Hepatocyte (in vitro differentiated cells): ENCODE results near the gene TBC1D1. TPM values are rescaled to one million over a fixed set of nuclear protein-coding genes. Genes with fewer than 3 reads are reported as not detected.

Experiments used
- DNase-seq: peaks from one replicate; pipeline ENCODE4 v3.0.0-alpha.2; 2016; ENCODE audit warnings: low spot score
- H2AFZ ChIP-seq: fragments of 200-600 bp; sonication (generic); 2 replicates; pipeline ENCODE4 v1.6.0; 2016; ENCODE audit warnings: antibody characterized with exemption, mild to moderate bottlenecking
- H3K27ac ChIP-seq: fragments of 200-600 bp; sonication (generic); 2 replicates; pipeline ENCODE4 v1.5.1; 2016; ENCODE audit warnings: mild to moderate bottlenecking
- H3K27me3 ChIP-seq: fragments of 200-600 bp; sonication (generic); 2 replicates; pipeline ENCODE4 v1.6.1; 2016
- H3K36me3 ChIP-seq: fragments of 200-600 bp; sonication (generic); replicated peaks from 2 replicates; pipeline ENCODE4 v1.5.1; 2016; ENCODE audit warnings: low read depth; ENCODE audit not compliant: insufficient read depth
- H3K4me1 ChIP-seq: fragments of 200-600 bp; sonication (generic); 2 replicates; pipeline ENCODE4 v1.5.1; 2016; ENCODE audit warnings: mild to moderate bottlenecking, moderate library complexity; ENCODE audit not compliant: insufficient read depth
- H3K4me2 ChIP-seq: fragments of 200-600 bp; sonication (generic); 2 replicates; pipeline ENCODE4 v1.6.0; 2016
- H3K4me3 ChIP-seq: fragments of 200-600 bp; sonication (generic); 2 replicates; pipeline ENCODE4 v1.5.1; 2016; ENCODE audit warnings: mild to moderate bottlenecking
- H3K79me2 ChIP-seq: fragments of 200-600 bp; sonication (generic); 2 replicates; pipeline ENCODE4 v1.6.0; 2017; ENCODE audit warnings: mild to moderate bottlenecking
- H3K9me2 ChIP-seq: fragments of 200-600 bp; sonication (generic); replicated peaks from 2 replicates; pipeline ENCODE4 v1.6.0; 2017; ENCODE audit warnings: mild to moderate bottlenecking; ENCODE audit not compliant: insufficient read depth
- H3K9me3 ChIP-seq: fragments of 200-600 bp; sonication (generic); 2 replicates; pipeline ENCODE4 v1.5.1; 2016; ENCODE audit warnings: low read depth, mild to moderate bottlenecking
- H4K20me1 ChIP-seq: fragments of 200-600 bp; sonication (generic); 2 replicates; pipeline ENCODE4 v1.6.0; 2016; ENCODE audit warnings: mild to moderate bottlenecking; ENCODE audit not compliant: insufficient read depth, poor library complexity, severe bottlenecking
- CTCF ChIP-seq: fragments of 200-600 bp; sonication (generic); IDR thresholded peaks from 2 replicates; pipeline ENCODE4 v1.5.1; 2016; ENCODE audit warnings: antibody characterized with exemption, mild to moderate bottlenecking; ENCODE audit not compliant: poor library complexity
- EZH2 ChIP-seq: fragments of 200-600 bp; sonication (generic); IDR thresholded peaks from 2 replicates; pipeline ENCODE4 v1.6.1; 2016; ENCODE audit warnings: antibody characterized with exemption, mild to moderate bottlenecking, borderline replicate concordance
- EZH2phosphoT487 ChIP-seq: fragments of 200-600 bp; sonication (generic); IDR thresholded peaks from one replicate; pipeline ENCODE4 v1.6.1; 2018; ENCODE audit warnings: antibody characterized with exemption, mild to moderate bottlenecking, low read depth, moderate library complexity; ENCODE audit not compliant: unreplicated experiment, severe bottlenecking
- WGBS: methylation state at CpG from one replicate; pipeline ENCODE4 v1.1.6; 2016; ENCODE audit warnings: low lambda C conversion rate; ENCODE audit errors: missing lambda C conversion rate; 5-methylcytosine and 5-hydroxymethylcytosine counted together
- polyA plus RNA-seq: library from polyadenylated mRNA; unstranded; fragments of >200 nt; fragmentation: Nextera tagmentation; extraction: Ambion mirVana; gene quantifications from 2 replicates; pipeline ENCODE4 v1.2.1, GENCODE V29; 2016
- total RNA-seq: library from RNA; depleted of rRNA; stranded (reverse); fragments of >200 nt; gene quantifications from 2 replicates; pipeline ENCODE4 v1.2.3, GENCODE V29; 2014

TBC1D1 gene
- total and polyA plus RNA-seq, 2 experiments from 2014 or later = 45.6 to 117 TPM

- no peaks in the 10 kb centered on the region for H3K27me3 ChIP-seq
- no peaks in the 10 kb centered on the region for H3K36me3 ChIP-seq
- no peaks in the 10 kb centered on the region for H4K20me1 ChIP-seq
- H3K4me1 ChIP-seq = no peaks in the 10 kb centered on the region
- no peak for DNase-seq
- no peak overlapping the region for H3K4me2 ChIP-seq
- H3K27ac ChIP-seq = no peak overlapping the region
- H2AFZ ChIP-seq = no peak overlapping the region
- 82% methylated on average over 7 of the region's 7 CpGs for WGBS
- H3K4me3 ChIP-seq = no peak overlapping the region
- H3K9me3 ChIP-seq = no peaks in the 10 kb centered on the region
- no peak for TF ChIP-seq EZH2
- no peak for TF ChIP-seq EZH2phosphoT487
- no peak for TF ChIP-seq CTCF
- H3K79me2 ChIP-seq = no peaks in the 10 kb centered on the region
- H3K9me2 ChIP-seq = no peaks in the 10 kb centered on the region
Observed at GRCh38 chr4:37924946-37925345, 34.1 kb downstream of the TBC1D1 start.

- Histone ChIP-seq H3K36me3 (no peaks in the 10 kb centered on the region), H3K4me3 (no peak overlapping the region), H3K9me3 (no peaks in the 10 kb centered on the region), H3K9me2 (no peaks in the 10 kb centered on the region), H3K4me1 (no peaks in the 10 kb centered on the region), H3K27me3 (no peaks in the 10 kb centered on the region), H4K20me1 (no peaks in the 10 kb centered on the region), H3K79me2 (no peaks in the 10 kb centered on the region), H2AFZ (no peak overlapping the region), H3K27ac (no peak overlapping the region), H3K4me2 (no peak overlapping the region)
- 85% methylated on average over 4 of the region's 4 CpGs for WGBS
- no peak for TF ChIP-seq EZH2phosphoT487
- DNase-seq = no peak
Observed at GRCh38 chr4:37927434-37927833, 36.5 kb downstream of the TBC1D1 start.

- no peak for TF ChIP-seq EZH2
- no peak for TF ChIP-seq CTCF
- no peak for TF ChIP-seq EZH2phosphoT487
- no peaks in the 10 kb centered on the region for H3K9me2 ChIP-seq
- H4K20me1 ChIP-seq = no peaks in the 10 kb centered on the region
- no peak overlapping the region for H3K4me2 ChIP-seq
- no peak overlapping the region for H2AFZ ChIP-seq
- no peaks in the 10 kb centered on the region for H3K9me3 ChIP-seq
- WGBS = 66% methylated on average over 12 of the region's 12 CpGs
- H3K79me2 ChIP-seq = no peaks in the 10 kb centered on the region
- no peak for DNase-seq
- H3K36me3 ChIP-seq = no peaks in the 10 kb centered on the region
- H3K4me1 ChIP-seq = no peaks in the 10 kb centered on the region
- no peak overlapping the region for H3K4me3 ChIP-seq
- H3K27ac ChIP-seq = no peak overlapping the region
- no peaks in the 10 kb centered on the region for H3K27me3 ChIP-seq
Observed at GRCh38 chr4:37928426-37929416, 37.8 kb downstream of the TBC1D1 start.

- Histone ChIP-seq H3K27me3 (no peaks in the 10 kb centered on the region), H3K9me2 (no peaks in the 10 kb centered on the region), H3K4me2 (no peak overlapping the region), H4K20me1 (no peaks in the 10 kb centered on the region), H3K4me3 (no peak overlapping the region), H3K4me1 (no peaks in the 10 kb centered on the region), H3K79me2 (no peaks in the 10 kb centered on the region), H2AFZ (no peak overlapping the region), H3K36me3 (no peaks in the 10 kb centered on the region), H3K9me3 (no peaks in the 10 kb centered on the region), H3K27ac (no peak overlapping the region)
- 95% methylated on average over 8 of the region's 8 CpGs for WGBS
- DNase-seq = no peak
- no peak for TF ChIP-seq EZH2
- no peak for TF ChIP-seq CTCF
- no peak for TF ChIP-seq EZH2phosphoT487
Observed at GRCh38 chr4:37934096-37934495, 43.2 kb downstream of the TBC1D1 start.
